HG02623 (cell line): ENCODE data around the gene PCDHGA4.
"Not testable (repeated sequence)": the region's sequence is repeated elsewhere in the genome, so short reads cannot be mapped to it uniquely, and the experiment has no call there.

Experiments
- ATAC-seq: cut with Tn5 transposase; IDR thresholded peaks from one replicate; pipeline ENCODE4 v1.9.1; 2021; ENCODE audit warnings: moderate library complexity; ENCODE audit not compliant: unreplicated experiment

The PCDHGA4 gene

GRCh38 chr5:141346017-141346416 lies 8.8 kb upstream of the PCDHGA4 start:
- not testable (repeated sequence) for ATAC-seq

GRCh38 chr5:141349917-141350619 lies 4.8 kb upstream of the PCDHGA4 start, which contains the start of gene PCDHGB1:
Gene PCDHGB1, plus strand, starts transcription at chr5:141350099. Its CDS starts 162 bp downstream, at chr5:141350261.
- ATAC-seq = no peak

- ATAC-seq = no peak
Observed at GRCh38 chr5:141351591-141351990, 3.2 kb upstream of the PCDHGA4 start.

GRCh38 chr5:141355641-141356040 lies 820 bp downstream of the PCDHGA4 start:
- ATAC-seq = no peak

- ATAC-seq = no peak
Observed at GRCh38 chr5:141356133-141356532, 1.3 kb downstream of the PCDHGA4 start.

- no peak for ATAC-seq
Observed at GRCh38 chr5:141356950-141357349, 2.1 kb downstream of the PCDHGA4 start.

GRCh38 chr5:141359790-141360426 lies 5.1 kb downstream of the PCDHGA4 start, which contains the start of gene PCDHGB2:
Gene PCDHGB2, plus strand, starts transcription at chr5:141359994. Its CDS starts 142 bp downstream, at chr5:141360136.
- peak; percentile 68 for ATAC-seq

GRCh38 chr5:141360685-141361084 lies 5.9 kb downstream of the PCDHGA4 start:
- ATAC-seq = no peak

- no peak for ATAC-seq
Observed at GRCh38 chr5:141362719-141363118, 7.9 kb downstream of the PCDHGA4 start.

- no peak for ATAC-seq
Observed at GRCh38 chr5:141363952-141364660, 9.3 kb downstream of the PCDHGA4 start, which contains the start of gene PCDHGA5. Gene PCDHGA5, plus strand, starts transcription at chr5:141364162. Its CDS starts 169 bp downstream, at chr5:141364331.

GRCh38 chr5:141366016-141366896 lies 11.4 kb downstream of the PCDHGA4 start:
- no peak for ATAC-seq

GRCh38 chr5:141369994-141370848 lies 15.4 kb downstream of the PCDHGA4 start, which contains the start of gene PCDHGB3:
Gene PCDHGB3, plus strand, starts transcription at chr5:141370242. Its CDS starts 153 bp downstream, at chr5:141370395.
- ATAC-seq = peak; percentile 89

GRCh38 chr5:141371572-141372475 lies 17.0 kb downstream of the PCDHGA4 start:
- ATAC-seq = no peak

- ATAC-seq = no peak
Observed at GRCh38 chr5:141373673-141374317, 19.0 kb downstream of the PCDHGA4 start, which contains the start of gene PCDHGA6. Gene PCDHGA6, plus strand, starts transcription at chr5:141373891. Its CDS starts 193 bp downstream, at chr5:141374084.

- ATAC-seq = no peak
Observed at GRCh38 chr5:141374627-141375026, 19.8 kb downstream of the PCDHGA4 start.

- not testable (repeated sequence) for ATAC-seq
Observed at GRCh38 chr5:141375444-141376155, 20.8 kb downstream of the PCDHGA4 start.
